Fibroblast of upper back skin (primary cell): ENCODE measurements around the gene GREM1.

Experiments
- DNase-seq: peaks from one replicate; pipeline ENCODE4 v3.0.0-alpha.2; 2013

Gene GREM1

GRCh38 chr15:32790352-32790999, 72.7 kb downstream of the GREM1 start:
- DNase-seq, result peak; percentile 83

- no peak for DNase-seq
Observed at GRCh38 chr15:32792436-32792835, 74.6 kb downstream of the GREM1 start.
